Neural progenitor cell (in vitro differentiated cells): ENCODE data around the gene SUPT20HL1. TPM values are rescaled to one million over a fixed set of nuclear protein-coding genes. Genes with fewer than 3 reads are reported as not detected.

Experiments
- DNase-seq: peaks from one replicate; pipeline ENCODE4 v3.0.0-alpha.2; 2016; ENCODE audit warnings: low spot score
- H2AFZ ChIP-seq: fragments of 200-600 bp; sonication (generic); replicated peaks from 2 replicates; pipeline ENCODE4 v1.6.1; 2016; ENCODE audit warnings: antibody characterized with exemption
- H3F3A ChIP-seq: fragments of 200-600 bp; sonication (generic); 2 replicates; pipeline ENCODE4 v1.6.1; 2016; ENCODE audit warnings: antibody characterized with exemption, low read depth
- H3K27ac ChIP-seq: fragments of 200-600 bp; sonication (generic); 2 replicates; pipeline ENCODE4 v1.5.1; 2016; ENCODE audit warnings: mild to moderate bottlenecking
- H3K27me3 ChIP-seq: fragments of 200-600 bp; sonication (generic); 2 replicates; pipeline ENCODE4 v1.6.1; 2016; ENCODE audit warnings: mild to moderate bottlenecking, moderate library complexity
- H3K36me3 ChIP-seq: fragments of 200-600 bp; sonication (generic); 2 replicates; pipeline ENCODE4 v1.5.1; 2016
- H3K4me1 ChIP-seq: fragments of 200-600 bp; sonication (generic); 2 replicates; pipeline ENCODE4 v1.6.1; 2016; ENCODE audit warnings: mixed run types
- H3K4me2 ChIP-seq: fragments of 200-600 bp; sonication (generic); 2 replicates; pipeline ENCODE4 v1.6.1; 2016
- H3K4me3 ChIP-seq: fragments of 200-600 bp; sonication (generic); 2 replicates; pipeline ENCODE4 v1.5.1; 2016
- H3K79me2 ChIP-seq: fragments of 200-600 bp; sonication (generic); 2 replicates; pipeline ENCODE4 v1.6.1; 2016; ENCODE audit warnings: low read depth
- H3K9ac ChIP-seq: fragments of 200-600 bp; sonication (generic); 2 replicates; pipeline ENCODE4 v1.6.1; 2016
- H3K9me3 ChIP-seq: fragments of 200-600 bp; sonication (generic); 2 replicates; pipeline ENCODE4 v1.5.1; 2016; ENCODE audit warnings: low read depth
- H4K20me1 ChIP-seq: fragments of 200-600 bp; sonication (generic); 2 replicates; pipeline ENCODE4 v1.6.1; 2016; ENCODE audit warnings: low read depth
- H3K27ac Mint-ChIP-seq: 3 replicates; pipeline ENCODE4 v1.8.0; 2021; ENCODE audit warnings: mixed read lengths
- H3K27me3 Mint-ChIP-seq: 2 replicates; pipeline ENCODE4 v1.8.0; 2022; ENCODE audit warnings: low read depth, mild to moderate bottlenecking, inconsistent platforms, moderate library complexity, mixed read lengths; ENCODE audit not compliant: insufficient read depth
- H3K36me3 Mint-ChIP-seq: 3 replicates; pipeline ENCODE4 v1.8.0; 2021; ENCODE audit warnings: mixed read lengths
- H3K4me1 Mint-ChIP-seq: 3 replicates; pipeline ENCODE4 v1.8.0; 2021; ENCODE audit warnings: mixed read lengths
- H3K4me3 Mint-ChIP-seq: 3 replicates; pipeline ENCODE4 v1.8.0; 2021; ENCODE audit warnings: mild to moderate bottlenecking, moderate library complexity, mixed read lengths
- H3K9me3 Mint-ChIP-seq: 3 replicates; pipeline ENCODE4 v1.8.0; 2020; ENCODE audit warnings: mixed read lengths
- EZH2 ChIP-seq: fragments of 200-600 bp; sonication (generic); IDR thresholded peaks from 2 replicates; pipeline ENCODE4 v1.6.1; 2017; ENCODE audit warnings: antibody characterized with exemption, mild to moderate bottlenecking, moderate library complexity
- EZH2phosphoT487 ChIP-seq: fragments of 200-600 bp; sonication (generic); IDR thresholded peaks from 2 replicates; pipeline ENCODE4 v1.6.1; 2017; ENCODE audit warnings: antibody characterized with exemption
- total RNA-seq: library from RNA; depleted of rRNA; stranded (reverse); fragments of >200 nt; gene quantifications from 2 replicates; pipeline ENCODE4 v1.2.3, GENCODE V29; 2015; ENCODE audit warnings: low replicate concordance
- TF ChIP-seq, protein P1 (sequence below): fragments of 200-600 bp; sonication (generic); IDR thresholded peaks from 2 replicates; pipeline ENCODE4 v1.5.1; 2017; ENCODE audit warnings: antibody characterized with exemption, mild to moderate bottlenecking

Gene SUPT20HL1
- total RNA-seq, 1 donor from 2014 or later: not detected

DNA sequence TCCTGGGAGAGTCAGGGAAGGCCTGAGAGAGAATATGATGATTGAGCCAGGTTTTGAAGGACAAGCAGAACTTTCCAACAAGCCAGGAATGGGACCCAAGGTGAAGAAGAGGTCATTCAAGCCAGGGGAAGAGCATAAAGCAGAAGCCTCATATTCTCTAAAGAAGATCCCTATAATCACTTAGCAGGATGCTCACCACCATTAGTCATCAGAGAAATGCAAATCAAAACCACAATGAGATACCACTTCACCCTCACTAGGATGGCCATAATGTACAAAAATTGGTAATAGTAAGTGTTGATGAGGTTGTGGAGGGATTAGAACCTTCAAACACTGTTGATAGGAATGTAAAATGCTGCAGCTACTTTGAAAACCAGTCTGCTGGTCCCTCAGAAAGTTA, 20.5 kb upstream of the SUPT20HL1 start:
- no peaks in the 10 kb centered on the region for H3K36me3 ChIP-seq
- Mint-ChIP-seq H3K9me3 (no peaks in the 10 kb centered on the region), H3K4me3 (no peak overlapping the region), H3K27me3 (no peaks in the 10 kb centered on the region), H3K27ac (no peak overlapping the region), H3K4me1 (no peaks in the 10 kb centered on the region), H3K36me3 (no peaks in the 10 kb centered on the region)
- no peaks in the 10 kb centered on the region for H3F3A ChIP-seq
- H2AFZ ChIP-seq: no peak overlapping the region
- no peaks in the 10 kb centered on the region for H3K4me1 ChIP-seq
- no peak overlapping the region for H3K9ac ChIP-seq
- H4K20me1 ChIP-seq: no peaks in the 10 kb centered on the region
- no peaks in the 10 kb centered on the region for H3K79me2 ChIP-seq
- no peak overlapping the region for H3K27ac ChIP-seq
- H3K27me3 ChIP-seq: no peaks in the 10 kb centered on the region
- H3K4me2 ChIP-seq: no peak overlapping the region
- no peak overlapping the region for H3K4me3 ChIP-seq
- TF ChIP-seq, protein P1, sequence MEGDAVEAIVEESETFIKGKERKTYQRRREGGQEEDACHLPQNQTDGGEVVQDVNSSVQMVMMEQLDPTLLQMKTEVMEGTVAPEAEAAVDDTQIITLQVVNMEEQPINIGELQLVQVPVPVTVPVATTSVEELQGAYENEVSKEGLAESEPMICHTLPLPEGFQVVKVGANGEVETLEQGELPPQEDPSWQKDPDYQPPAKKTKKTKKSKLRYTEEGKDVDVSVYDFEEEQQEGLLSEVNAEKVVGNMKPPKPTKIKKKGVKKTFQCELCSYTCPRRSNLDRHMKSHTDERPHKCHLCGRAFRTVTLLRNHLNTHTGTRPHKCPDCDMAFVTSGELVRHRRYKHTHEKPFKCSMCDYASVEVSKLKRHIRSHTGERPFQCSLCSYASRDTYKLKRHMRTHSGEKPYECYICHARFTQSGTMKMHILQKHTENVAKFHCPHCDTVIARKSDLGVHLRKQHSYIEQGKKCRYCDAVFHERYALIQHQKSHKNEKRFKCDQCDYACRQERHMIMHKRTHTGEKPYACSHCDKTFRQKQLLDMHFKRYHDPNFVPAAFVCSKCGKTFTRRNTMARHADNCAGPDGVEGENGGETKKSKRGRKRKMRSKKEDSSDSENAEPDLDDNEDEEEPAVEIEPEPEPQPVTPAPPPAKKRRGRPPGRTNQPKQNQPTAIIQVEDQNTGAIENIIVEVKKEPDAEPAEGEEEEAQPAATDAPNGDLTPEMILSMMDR: no peak
- no peak for TF ChIP-seq EZH2phosphoT487
- no peak for TF ChIP-seq EZH2
- DNase-seq: no peak
- no peaks in the 10 kb centered on the region for H3K9me3 ChIP-seq

DNA sequence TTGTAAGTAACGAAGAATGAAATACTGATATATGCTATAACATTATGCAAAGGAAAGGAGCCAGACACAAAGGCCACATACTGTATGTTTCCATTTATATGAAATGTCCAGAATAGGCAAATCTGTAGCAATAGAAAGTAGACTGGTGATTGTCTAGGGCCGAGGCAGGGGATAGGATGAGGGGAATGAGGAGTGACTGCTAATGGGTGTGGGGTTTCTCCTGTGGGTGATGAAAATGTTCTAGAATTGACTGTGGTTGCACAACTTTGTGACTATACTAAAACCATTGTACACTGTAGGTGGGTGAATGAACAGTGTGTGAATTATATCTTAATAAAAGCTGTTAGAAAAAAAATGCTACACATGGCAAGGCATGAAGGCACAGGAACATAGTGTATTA, 19.9 kb upstream of the SUPT20HL1 start:
- H3K4me2 ChIP-seq: no peak overlapping the region
- no peak for TF ChIP-seq EZH2
- TF ChIP-seq, protein P1: no peak
- TF ChIP-seq EZH2phosphoT487: no peak

DNA sequence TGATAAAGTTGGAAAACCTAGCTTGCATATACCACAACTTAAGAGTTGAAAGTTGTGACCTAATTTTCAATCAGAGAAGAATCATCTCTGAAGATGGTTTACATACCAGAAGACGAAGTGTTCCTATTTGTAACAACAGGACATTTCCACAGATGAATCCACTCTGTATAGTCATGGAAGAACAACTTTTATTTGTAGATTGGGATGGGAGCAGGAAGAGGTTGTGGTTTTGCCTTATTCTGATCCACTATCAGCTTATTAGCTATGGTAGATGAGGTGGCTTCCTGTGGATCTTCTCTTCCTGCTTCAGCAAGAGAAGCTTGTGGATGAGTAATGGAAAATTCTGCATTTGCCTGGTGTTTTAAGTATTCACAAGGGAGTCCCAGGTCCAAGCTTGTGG, 18.6 kb upstream of the SUPT20HL1 start:
- TF ChIP-seq EZH2: no peak
- TF ChIP-seq, protein P1: no peak
- no peak for TF ChIP-seq EZH2phosphoT487
- H3K4me1 Mint-ChIP-seq: no peaks in the 10 kb centered on the region
- no peaks in the 10 kb centered on the region for H3K27me3 Mint-ChIP-seq
- no peaks in the 10 kb centered on the region for H3F3A ChIP-seq
- no peak overlapping the region for H3K9ac ChIP-seq
- no peaks in the 10 kb centered on the region for H3K9me3 Mint-ChIP-seq
- H2AFZ ChIP-seq: no peak overlapping the region
- no peaks in the 10 kb centered on the region for H3K4me1 ChIP-seq
- no peak overlapping the region for H3K4me3 ChIP-seq
- no peak overlapping the region for H3K27ac Mint-ChIP-seq
- H3K36me3 ChIP-seq: no peaks in the 10 kb centered on the region
- H3K36me3 Mint-ChIP-seq: no peaks in the 10 kb centered on the region
- no peak overlapping the region for H3K27ac ChIP-seq
- H3K4me2 ChIP-seq: no peak overlapping the region
- H3K27me3 ChIP-seq: no peaks in the 10 kb centered on the region
- no peak for DNase-seq
- no peaks in the 10 kb centered on the region for H3K9me3 ChIP-seq
- no peaks in the 10 kb centered on the region for H3K79me2 ChIP-seq
- no peaks in the 10 kb centered on the region for H4K20me1 ChIP-seq
- H3K4me3 Mint-ChIP-seq: no peak overlapping the region

More for the DNA sequence above, 19.9 kb upstream of the SUPT20HL1 start:
- no peaks in the 10 kb centered on the region for H3K4me1 Mint-ChIP-seq
- no peaks in the 10 kb centered on the region for H3K27me3 ChIP-seq
- no peak overlapping the region for H3K27ac ChIP-seq
- H3K9ac ChIP-seq: no peak overlapping the region
- no peaks in the 10 kb centered on the region for H3K4me1 ChIP-seq
- no peaks in the 10 kb centered on the region for H3K79me2 ChIP-seq
- H3K27me3 Mint-ChIP-seq: no peaks in the 10 kb centered on the region
- H3K4me3 Mint-ChIP-seq: no peak overlapping the region
- no peaks in the 10 kb centered on the region for H3K36me3 Mint-ChIP-seq
- DNase-seq: no peak
- no peaks in the 10 kb centered on the region for H4K20me1 ChIP-seq
- H3F3A ChIP-seq: no peaks in the 10 kb centered on the region
- no peak overlapping the region for H3K4me3 ChIP-seq
- H3K27ac Mint-ChIP-seq: no peak overlapping the region
- H3K9me3 Mint-ChIP-seq: no peaks in the 10 kb centered on the region
- no peaks in the 10 kb centered on the region for H3K9me3 ChIP-seq
- H2AFZ ChIP-seq: no peak overlapping the region
- no peaks in the 10 kb centered on the region for H3K36me3 ChIP-seq
